ENCODE data around the gene PVALB.

The PVALB gene

GRCh38 chr22:36770513-36771231, 46.2 kb downstream of the PVALB start:
- no peak for DNase-seq

- DNase-seq, result no peak
Observed at GRCh38 chr22:36769541-36770512, 47.0 kb downstream of the PVALB start.

DNA sequence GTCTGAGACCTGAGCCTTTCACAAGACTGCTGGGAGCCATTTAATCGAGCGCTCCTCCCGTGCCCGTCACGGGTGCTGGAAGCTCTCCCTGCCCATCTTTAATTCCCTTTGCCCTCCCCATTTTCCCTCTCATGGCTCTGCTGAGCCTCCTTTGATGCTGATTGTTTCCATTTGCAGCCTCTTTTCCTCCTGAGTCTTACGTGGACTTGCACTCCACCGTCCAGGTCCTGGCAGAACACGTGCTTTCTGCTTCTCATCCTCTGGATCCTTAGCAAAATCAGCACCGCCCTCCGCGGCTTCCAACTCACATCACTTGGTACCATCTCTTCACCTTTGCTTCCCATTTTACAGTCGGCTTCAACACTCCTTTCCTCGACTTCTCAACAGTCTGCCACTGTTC, 48.2 kb downstream of the PVALB start:
- no peak for DNase-seq

DNA sequence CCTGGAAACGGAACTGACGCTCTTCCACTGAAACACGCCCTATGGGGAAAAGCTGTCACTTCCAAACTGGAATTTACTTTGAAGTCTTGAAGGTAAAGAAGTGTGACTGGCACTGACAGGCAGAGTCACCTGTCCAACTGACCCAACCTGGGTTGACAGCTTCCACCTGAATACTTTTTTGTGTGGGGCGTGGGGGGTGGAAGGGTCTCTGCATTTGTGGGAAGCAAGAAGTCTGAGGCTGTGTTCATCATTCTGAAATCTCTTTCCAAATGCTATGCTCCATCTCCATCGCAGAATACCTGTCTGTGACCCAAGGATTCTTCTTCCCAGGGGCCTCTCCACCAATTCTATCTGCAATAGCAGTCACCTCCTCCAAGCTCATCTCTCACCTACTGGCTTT, 48.7 kb downstream of the PVALB start:
- no peak for DNase-seq

- no peak for DNase-seq
Observed at GRCh38 chr22:36767035-36767775, 49.6 kb downstream of the PVALB start.

DNA sequence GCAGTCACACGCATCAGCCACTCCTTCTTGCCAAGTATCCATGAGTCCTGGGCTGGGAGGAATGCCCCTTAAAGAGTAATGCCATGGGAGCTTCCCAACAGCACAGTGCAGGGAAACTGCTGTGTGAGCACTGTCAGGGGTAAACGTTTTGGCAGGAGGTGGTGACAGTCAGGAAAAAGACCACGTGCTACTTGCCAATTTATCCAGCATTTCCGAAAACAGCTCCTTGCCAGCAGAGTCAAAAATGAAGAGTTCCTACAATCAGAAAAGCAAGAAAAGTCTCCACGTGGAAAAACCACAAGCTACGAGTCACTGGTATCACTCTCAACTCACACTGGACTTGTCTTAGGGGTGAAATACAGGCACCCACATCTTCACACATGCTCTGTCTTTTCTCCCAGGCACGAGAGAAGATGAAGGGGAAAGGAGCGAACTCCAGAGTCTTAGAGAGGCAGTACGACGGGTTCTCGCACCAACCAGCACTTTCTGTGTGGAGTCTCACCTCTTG, 50.8 kb downstream of the PVALB start:
- DNase-seq, result no peak

GRCh38 chr22:36765131-36765942, 51.5 kb downstream of the PVALB start:
- DNase-seq, result no peak

- DNase-seq, result no peak
Observed at GRCh38 chr22:36764641-36765040, 52.2 kb downstream of the PVALB start.

- DNase-seq, result no peak
Observed at GRCh38 chr22:36764060-36764459, 52.8 kb downstream of the PVALB start.

DNA sequence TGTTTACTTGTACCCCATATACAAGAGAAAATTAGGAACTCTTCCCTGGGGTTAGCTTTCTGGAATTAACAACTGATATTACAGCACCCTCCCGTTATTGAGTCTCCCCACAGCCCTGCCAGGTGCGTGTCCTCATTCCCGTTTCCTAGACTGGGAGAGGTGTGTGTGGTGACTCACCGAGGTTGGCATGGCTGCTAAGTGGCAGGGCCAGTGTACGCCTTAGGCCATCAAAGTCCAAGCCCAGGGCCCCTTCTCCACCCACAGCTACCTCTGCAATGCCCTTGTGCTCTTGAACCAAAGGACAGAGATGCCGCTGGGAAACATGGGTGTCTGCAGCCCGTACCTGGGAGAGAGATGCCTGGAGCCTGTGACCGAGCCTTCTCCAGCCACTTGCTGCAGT, 53.3 kb downstream of the PVALB start:
- no peak for DNase-seq

DNA sequence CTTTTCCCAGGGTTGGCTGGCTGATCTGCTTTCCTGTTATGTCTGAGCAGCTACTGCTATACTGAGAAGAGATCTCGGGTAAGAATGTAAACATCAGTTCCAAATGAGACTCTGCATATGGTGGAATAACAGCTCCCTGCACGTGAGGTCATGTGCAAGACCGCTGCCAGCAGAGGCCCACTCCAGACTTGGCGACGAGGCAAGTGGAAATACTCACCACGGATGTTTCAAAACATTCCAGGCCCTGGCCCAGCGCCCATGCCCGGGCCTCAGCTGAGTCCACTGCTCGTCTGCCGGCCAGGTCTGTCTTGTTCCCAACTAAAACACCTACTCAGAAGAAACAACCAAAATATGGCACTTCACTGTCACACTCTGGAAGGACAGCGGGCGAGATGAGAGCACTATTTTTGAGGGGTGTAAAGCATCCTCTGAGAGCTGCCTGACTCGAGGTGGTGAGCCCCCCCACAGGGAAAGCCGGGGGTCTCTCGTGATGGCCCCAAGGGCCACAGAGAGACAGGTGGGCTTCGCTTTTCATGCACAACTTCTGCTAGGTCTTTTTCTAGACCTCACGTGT, 54.1 kb downstream of the PVALB start:
- no peak for DNase-seq

GRCh38 chr22:36761553-36762240, 55.1 kb downstream of the PVALB start:
- no peak for DNase-seq

DNA sequence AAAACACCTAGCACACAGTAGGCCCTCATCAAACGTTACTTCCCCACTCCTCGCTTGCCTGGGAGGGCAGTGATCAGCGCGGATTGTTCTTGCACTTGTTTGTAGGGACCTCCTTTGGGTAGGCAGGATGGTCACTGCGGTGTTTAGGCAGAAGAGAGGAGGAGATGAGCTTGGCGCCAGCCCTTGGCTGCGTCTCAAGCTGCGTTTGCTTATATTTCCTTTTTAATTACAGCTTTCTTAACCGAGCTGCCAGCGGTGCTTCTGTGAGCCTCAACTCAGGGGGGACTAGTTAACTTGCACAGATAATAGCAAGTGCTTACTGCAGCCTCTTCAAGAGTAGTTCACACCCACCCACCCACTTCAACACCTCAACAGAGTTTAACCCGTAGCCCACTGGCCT, 56.0 kb downstream of the PVALB start:
- no peak for DNase-seq

DNA sequence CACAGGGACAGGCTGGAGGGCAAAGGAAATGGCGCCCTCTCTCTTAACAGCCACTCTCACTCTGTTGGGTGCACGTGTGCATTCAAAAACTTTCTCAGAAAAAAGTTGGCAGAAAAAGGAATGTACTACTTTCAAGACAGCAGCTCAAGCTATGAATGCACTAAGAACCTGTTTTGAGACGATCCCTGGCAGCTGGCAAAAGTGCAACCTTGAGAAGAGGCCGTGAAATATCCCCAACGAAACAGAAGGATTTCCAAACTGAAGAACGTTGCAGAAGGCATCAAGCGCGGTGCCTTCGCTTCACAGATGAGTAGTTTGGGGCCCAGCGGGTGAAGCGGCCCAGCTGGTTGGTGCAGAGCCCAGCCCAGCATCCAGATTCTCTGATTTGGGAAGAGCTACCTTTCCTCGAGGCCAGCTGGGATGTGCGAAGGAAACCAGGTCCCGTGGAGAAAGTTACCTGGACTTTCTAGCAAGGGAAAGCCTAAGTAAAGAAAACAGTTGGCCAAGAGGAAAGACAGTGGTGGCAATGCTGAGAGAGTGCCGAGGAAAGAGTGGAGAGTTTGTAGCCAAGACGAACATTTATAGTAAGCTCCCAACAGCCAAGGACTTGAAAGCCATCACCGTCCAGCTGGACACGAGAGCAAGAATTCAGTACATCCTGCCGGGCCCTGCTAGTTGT, 57.2 kb downstream of the PVALB start:
- DNase-seq, result no peak

- DNase-seq, result no peak
Observed at GRCh38 chr22:36758792-36759271, 58.0 kb downstream of the PVALB start.

DNA sequence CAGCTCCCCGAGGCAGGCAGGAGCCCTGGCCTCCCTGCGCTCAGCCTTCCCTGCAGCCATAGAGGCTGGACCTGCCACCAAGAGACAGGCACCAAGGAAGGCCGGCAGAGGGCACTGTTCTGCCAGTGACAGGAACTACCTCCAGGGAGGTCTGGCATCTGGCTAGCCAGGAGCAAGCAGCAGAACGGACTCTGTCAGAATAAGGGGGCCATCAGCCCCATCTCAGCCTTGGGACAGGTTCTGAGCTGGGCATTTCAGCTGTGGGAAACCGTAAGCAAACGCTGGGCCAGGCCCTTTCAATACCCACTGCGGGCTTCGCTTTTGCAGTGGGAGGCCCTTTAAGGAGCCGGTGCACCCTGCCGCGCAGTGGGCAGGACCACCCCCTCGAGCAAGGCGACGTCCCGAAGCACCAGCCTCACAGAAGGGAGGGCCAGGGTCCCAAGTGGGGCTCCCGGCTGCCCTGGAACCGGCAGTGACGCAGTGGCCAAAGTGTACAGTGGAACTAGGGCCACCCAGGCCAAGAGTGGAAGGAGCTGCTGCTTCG, 59.1 kb downstream of the PVALB start:
- no peak for DNase-seq

DNA sequence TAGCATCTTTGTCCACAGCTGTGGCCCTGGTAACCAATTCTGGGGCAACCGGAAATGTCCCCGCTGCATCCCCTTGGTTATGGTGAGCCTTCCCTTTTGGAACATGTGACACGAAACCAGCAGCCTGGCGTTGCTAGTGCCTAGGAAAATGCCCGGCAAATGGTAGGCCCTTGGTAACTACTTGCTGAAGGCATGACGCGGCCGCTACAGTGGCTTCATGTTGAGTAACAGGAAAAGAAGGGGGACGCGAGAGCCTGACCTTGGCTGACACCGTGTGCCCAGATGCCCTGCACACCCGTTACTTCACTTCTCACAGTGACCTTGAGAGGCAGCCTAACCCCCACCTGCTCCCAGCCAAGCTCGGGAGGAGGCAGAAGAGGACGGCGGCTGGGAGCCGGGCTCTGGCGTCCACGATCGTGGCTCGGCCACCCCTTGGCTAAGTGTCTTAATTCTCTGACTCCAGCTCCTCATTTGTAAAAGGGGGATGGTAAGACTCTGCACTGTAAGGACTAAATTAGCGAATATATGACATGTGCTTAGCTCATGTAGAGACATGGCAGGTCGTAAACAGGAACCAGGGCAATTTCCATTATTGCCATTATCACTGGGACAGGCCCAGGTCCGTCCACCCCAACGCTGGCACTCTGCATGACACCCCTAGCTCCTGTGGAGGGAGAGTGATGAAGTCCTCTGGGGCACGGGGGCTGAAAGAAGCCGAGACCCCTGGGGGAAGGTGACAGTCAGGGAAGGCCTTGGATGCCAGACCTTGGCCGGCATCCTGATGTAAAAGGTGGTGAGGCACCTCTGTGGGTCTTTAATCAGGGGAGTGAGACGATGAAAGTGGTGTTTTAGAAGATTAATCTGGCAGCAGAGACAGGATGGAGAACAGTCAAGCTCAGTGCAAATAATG, 59.8 kb downstream of the PVALB start:
- DNase-seq, result no peak

DNA sequence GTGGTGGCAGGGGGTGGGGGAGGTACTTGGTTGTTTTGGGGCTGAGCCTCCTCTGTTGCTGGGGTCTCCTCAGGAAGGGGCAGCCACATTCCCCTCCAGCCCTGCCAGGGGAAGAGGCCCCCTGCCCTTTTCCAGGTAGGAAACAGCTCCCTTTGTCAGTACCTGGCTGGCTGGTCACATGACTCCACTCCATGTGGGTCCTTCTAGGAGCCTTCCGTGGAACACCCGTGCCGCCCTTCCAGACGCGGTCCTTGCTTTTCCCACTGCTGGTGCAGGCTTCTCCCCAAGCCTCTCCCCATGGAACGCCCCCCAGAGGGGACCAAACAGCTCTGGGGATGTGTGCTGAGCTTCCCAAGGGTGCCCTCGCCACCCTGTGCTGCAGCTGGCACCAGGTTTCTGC, 60.8 kb downstream of the PVALB start:
- DNase-seq, result no peak

DNA sequence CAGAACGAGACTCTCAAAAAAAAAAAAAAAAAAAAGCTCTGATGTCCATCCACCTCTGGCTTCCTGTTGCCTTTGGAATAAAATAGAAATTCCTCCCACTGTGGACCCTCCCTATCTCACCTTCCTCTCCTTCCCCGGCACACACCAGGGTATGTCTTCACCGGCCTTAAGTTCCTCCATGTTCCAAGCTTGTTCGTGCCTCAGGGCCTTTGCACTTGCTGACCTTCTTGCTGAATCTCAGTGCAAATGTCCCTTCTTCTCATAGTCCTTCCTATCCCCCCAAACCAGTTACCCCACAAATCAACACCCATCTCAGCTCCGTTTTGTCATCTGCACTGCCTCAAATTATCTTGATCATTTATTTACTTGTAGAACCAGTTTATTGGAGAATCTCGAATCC, 61.5 kb downstream of the PVALB start:
- DNase-seq, result no peak

Data from activated gamma-delta T cell (primary cell).